NCI-H1092 treated with DMSO at 0.1 percent for 48 hours (cell line): ENCODE results near the gene JAKMIP1.

Source experiments
- DNase-seq: peaks from one replicate; lab custom pipeline; 2025; lab: John Stamatoyannopoulos, UW

Gene JAKMIP1

DNA sequence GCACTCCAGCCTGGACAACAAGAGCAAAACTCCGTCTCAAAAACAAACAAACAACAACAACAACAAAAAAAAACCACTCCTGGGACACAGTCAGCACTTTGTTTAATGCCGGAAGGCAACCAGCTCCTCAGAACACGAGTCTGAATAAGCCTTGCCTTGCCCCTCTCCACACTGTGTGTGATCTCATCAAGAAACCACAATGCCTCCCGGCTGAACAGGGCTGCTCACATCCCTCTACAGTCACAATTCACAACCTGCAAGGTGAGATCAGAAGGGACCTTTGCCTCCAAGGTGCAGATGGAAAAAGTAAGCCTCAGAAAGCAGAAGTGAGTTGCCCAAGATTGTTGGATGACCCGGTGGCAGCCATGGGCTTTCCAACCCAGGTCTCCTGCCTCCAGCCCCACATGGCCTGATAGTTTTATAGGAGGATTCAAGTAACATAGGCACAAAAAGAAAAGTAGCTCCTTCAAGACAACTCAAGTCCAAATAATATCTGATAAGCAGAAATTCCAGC, 80.8 kb downstream of the JAKMIP1 start:
- DNase-seq = no peak

DNA sequence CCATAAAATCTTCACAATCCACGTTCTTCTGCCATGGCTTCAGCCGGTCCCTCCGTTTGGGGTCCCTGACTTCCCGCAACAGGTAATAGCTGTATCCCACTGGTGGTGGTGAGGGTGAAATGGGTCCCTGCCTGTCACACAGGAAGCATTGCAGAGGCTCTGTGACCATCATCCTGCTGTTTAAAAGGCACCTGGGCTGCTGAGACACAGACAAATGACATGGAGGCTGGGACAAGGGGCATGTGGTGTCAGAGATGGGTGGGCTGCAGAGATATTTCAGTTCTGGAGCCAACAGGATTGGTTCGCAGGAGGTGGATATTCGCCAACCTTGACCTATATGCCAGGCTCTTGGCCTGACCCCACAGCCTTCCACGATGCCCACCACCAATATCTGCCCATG, 82.1 kb downstream of the JAKMIP1 start:
- DNase-seq = no peak

DNA sequence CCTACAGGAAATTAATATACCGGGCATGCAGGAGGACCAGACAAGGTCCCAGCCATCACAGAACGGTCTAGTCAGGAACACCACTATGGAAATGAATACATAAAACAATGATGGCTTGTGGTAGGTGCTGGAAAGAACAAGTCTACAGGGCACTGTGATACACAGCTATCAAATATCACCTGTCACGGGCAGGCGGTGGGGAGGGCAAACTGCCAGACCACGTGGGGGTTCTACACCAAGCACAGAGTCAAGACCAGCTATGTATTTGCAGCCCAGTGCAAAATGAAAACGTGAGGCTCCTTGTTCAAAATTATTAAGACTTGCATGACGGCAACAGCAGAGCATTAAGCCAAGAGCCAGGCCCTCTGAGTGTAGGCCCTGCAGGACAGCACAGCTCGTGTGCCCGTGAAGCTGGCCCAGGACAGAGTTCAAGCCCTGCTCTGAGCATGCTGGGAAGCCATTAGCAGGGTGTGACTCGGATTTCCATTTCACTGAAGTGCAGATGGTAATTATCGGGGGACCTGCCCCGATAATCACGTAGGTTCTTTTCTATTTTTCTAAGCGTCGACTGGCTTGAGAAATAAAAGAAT, 83.6 kb downstream of the JAKMIP1 start:
- peak; percentile 65 for DNase-seq

DNA sequence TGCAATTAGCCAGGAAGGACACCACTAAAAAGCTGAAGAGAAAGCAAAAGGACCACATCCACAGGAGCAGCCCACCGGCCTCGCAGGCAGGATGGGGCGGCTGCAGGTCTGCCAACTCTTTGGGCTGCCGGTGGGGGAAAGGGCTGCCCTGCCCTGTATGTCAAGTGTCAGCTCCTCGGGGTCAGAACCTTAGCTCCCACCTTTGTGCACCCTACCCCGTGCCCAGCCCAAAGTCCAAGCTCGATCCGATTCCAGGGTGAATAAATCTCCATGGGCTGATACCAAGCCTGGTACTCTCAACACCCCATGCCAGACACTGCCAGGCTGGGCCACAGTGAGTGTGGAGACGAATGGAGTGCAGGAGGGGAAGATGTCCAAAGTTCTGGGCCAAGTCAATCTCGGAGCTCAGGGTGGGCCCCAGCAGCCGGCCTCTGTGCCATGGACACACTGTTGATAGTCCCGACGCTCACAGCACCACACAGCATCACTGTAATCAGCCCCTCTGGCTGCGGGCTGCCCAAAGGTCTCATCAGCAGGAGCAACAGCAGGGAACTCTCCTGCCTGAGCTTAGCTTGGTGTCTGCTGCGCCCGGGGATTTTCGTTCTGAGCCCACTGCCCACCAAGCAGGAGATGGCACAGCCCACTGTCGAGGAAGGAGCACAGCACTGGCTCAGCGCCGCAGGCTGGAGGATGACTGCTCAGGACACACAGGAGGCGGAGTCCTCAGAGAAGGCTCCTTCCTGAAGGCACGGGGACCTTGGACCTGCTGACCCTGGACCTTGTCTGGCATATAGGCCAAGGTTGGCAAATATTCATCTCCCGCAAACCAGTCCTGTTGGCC, 84.4 kb downstream of the JAKMIP1 start:
- DNase-seq = no peak

DNA sequence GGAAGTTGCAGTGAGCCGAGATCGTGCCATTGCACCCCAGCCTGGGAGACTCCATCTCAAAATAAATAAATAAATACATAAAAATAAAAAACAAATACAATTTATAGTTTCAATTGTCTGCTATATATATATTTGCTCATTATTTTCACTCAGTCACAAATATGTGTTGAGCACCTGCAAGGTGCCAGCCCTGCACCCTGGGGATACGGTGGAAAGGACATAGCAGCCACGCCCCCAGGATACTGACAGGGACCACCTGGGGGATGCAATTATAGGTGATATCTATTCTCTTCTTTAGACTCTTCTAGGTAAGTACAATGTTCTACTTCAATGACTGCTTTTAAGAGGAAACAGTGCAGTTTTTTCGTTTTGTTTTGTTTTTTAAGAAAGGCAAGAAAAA, 85.0 kb downstream of the JAKMIP1 start:
- DNase-seq = no peak

DNA sequence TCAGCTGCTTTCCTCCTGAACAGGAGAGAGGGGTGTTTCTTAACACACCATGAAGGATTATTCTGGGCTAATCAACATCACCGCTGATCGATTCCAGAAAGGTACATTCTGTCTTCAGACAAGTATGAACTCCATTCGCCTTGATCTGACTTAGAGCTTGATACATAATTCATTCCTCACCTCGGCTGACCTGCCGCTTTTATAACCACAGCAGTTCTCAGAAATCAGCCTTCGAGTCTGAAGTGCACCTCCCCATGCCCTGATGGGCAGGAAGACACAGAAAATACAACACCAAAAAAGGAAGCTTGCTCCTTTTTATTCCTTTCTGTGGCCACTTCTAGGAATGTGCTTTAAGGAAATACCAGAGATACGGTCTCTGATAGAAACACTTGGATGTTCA, 85.7 kb downstream of the JAKMIP1 start:
- no peak for DNase-seq

DNA sequence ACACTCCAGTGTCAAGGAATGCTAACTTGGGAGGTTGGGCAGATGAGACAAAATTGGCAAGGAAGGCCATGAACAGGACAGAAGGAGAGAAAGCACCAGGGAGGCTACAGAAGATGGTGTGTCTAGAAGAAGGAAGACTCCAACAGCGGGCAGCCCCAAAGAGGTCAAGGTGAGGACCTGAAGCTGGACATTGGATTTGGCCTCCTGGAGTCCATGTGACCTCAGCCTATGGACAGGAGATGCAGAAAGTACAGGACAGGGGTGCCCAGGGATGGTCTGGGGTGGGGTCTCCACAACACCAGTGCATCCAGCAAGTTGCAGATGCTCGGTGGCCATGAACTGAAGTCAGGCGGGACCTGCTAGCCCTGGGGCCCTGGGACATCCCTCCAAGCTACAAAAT, 86.2 kb downstream of the JAKMIP1 start:
- DNase-seq = no peak

DNA sequence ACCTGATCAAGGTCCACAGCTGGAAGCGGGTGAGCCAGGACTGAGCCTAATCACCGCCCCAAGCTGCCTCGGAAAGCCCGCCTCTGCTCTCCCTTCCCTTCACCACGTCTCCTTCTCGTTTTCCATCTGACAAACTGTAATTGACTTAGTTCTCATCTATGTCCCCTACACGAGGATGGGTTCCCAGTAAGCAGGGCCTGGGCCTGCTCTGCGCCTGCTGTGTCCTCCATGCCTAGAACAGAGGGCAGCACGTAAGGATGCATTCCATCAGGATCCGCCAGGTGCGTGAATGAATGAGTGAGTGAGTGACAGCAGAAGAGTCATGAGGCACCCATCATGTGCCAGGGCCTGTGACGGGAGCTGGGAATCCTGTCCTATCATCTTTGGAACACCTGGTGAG, 86.7 kb downstream of the JAKMIP1 start:
- DNase-seq = no peak

DNA sequence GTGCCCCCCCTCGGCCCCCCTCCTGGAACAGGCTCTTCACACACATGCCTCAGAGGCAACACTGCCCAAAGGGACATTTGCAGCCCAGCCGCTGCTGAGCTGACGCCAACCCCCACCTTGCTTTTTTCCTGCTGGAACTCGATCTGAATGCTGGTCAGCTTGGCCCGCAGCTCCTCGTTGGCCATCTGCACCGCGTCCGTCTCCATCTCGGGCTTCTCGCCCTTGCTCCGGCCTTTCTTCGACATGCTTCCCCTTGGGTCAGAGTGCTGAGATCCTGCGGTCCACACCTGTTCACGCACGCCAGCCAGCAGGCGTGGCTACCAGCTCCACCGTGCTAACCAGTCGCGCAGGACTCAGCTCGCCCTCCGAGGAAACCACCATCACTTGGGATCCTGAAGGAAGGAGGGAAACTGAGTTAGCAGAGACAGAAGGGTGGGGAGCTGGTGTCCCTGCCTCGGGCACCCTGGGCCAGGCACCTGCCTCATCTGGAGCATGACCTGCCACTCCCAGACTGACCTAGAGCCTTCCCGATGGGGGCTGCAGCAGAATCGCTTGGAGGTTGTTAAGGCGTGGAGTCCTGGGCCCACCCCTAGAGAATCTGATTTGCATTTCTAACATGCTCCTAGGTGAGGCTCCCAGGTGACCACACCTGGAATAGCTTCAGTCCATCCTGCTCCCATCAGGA, 87.6 kb downstream of the JAKMIP1 start:
- no peak for DNase-seq

DNA sequence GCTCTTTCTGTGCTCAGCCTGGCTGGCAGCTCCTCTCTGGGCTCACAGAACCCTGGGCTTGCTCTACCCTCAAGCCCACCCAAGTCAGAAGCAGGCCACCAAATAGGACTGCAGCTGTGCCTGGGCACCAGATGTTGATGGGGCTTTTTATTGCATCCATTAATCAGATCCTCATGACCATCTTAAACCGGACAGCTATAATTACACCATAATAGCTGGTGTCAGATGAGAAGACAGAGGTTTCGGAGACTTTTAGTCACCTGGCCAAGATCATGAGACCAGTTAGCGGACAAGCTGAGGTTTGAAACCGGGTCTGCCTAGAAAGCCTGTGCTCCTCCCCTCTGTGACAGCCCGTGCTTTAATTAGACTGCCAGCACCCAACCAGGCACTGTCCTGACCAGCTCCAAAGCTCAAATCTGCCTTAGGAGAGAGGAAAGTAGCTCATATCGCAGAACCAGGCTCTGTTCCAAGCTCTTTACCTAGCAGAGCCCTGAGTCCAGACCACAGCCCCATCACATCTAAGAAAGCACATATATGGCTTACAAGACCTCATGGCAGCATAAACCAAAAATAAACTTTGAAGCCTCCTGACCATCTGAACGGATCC, 88.9 kb downstream of the JAKMIP1 start:
- DNase-seq = no peak

DNA sequence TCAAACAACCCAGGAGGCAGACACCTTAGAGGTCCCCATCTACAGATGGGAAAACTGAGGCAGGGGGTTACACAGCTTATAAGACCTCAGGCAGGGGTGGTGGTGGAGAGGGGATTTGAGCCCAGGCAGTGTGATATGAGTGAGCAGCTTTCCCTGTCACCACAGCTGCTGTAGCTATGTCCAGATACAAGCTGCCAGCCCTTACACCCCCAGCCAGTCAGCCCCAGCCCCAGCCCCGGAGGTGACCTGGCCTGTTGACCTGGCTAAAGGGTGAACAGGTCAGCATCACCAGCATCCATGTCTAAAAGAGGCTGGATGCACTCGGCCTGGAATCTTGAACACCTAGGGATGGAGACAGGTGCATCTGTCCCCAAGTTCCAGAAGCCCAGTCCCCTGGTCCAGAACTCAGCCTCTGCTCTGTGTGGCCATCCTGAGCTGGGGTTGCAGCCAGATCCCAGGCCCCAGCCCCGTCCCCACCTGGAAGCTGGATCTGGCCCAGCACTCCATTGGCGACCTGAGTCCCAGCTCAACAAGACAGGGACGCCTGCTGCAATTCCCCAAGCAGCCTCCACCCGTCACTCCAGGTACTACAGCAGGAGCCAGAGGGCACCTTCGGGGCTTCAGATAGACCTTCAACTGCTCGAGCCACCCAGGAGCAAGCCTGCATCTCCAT, 89.5 kb downstream of the JAKMIP1 start:
- DNase-seq = no peak

DNA sequence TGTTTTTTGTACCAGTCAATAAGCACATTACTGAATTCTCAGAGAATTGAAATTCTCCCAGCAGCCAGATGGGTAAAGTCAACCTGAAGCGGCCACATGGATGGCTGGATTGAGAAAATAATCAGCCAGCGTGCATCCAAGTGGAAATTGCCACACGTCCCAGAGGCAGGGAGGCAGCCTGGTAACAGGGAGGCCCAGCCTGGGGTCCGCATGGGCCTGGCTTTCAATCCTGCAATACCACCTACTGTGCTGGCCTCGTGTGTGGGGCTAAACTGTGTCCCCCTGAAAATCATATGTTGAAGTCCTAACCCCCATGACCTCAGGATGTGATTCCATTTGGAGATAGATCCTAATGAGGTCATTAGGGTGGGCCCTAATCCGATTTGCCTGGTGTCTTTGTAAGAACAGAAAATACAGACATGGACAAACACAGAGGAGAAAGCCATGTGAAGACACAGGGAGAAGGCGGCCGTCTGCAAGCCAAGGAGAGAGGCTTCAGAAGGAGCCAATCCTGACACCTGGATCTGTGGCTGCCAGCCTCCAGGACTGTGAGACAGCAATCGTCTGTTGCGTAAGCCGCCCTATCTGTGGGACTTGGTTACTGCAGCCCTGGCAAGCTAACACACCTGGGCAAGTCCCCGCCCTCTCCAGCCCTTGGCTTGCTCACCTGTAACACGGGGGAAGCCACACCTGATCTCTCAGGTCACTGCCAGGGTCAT, 90.3 kb downstream of the JAKMIP1 start:
- DNase-seq = no peak

DNA sequence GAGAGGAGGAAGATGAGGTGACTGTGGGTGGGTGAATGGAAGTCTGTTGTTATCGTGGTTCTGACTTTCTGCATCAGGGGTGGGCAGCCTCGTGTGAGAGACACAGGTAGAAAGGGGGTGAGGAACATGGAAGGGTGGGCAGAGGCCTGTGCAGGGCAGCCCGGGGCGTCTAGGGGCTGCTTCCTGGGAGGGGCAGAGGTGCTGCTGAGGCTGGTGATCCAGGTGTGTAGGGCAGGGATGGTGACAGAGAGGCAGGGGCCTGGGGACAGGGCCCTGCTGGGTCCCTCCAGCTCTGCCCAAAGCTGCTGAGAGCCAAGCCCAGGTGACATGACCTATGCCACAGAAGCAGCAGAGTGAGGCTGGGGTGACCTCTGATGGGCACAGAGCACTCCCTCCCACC, 92.5 kb downstream of the JAKMIP1 start:
- no peak for DNase-seq

DNA sequence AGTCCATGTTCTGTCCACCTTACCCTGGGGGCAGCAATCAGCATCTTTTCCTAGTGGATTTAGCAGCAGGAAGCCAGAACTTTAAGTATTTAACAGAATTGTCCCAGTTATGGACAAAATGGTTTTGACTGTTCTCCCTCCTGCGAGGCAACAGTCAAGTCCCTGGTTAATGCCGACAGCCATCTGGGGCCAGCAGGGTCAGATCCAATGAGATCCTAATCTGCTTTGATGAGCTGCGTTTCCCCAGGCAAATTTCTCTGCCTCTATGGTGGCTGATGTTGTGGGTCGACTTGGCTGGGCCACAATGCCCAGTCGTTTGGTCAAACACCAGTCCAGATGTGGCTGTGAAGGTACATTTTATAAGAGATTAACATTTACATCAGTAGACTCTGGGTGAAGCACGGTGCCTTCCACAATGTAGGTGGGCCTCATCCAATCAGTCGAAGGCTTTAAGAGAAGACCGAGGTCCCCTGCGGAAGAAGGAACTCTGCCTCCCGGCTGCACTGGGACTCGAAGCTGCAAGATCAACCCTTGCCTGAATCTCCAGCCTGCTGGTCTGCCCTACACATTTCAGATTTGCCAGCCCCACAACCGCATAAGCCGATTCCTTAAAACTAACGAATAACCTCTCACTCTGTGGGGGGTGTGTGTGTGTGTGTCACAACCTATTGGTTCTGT, 93.1 kb downstream of the JAKMIP1 start:
- no peak for DNase-seq

DNA sequence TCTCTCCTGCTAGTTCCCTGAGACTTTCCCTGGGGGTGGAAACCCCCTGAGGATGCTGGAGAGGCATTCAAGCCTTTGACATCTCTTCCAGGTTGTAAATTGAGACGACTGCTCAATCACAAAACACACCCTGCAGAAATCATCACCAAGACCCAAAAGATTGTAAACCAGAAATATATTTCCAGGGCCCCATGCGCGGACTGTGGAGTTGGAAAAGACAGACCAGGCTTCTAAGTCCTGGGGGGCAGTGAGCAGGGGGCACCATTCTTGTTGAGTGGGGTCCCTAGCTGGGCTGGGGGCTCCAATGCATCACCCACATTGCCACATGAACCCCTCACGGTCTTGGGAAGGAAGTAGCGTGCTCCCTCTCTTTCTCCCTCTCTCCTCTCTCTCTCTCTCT, 94.2 kb downstream of the JAKMIP1 start:
- DNase-seq = no peak

DNA sequence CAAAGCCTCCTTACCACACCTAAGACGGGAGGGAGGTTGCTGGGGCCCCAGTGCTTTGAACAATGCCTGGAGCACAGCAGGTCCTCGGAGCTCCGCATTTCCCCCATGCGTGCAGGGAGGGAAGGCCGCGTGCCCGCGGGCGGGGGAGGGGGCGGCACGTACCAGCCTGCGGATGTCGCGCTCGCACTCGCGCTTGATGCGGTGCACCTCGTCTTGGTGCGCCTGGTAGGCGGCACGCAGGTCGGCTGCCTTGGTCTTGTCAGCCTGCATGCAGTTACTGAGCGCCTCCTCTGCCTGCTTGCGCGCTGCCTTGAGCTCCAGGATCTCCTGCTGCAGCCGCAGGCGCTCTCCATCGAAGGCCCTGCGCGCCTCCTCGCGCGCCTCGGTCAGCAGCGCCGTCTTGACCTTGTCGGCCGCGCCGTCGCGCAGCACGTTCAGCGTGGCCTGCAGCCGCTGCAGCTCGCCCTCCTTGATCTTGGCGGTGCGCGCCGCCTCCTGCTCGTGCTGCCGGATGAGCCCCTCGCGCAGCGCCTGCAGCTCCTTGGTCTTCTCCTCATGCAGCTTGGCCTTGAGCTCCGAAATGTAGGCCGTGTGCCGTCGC, 94.9 kb downstream of the JAKMIP1 start:
- no peak for DNase-seq

DNA sequence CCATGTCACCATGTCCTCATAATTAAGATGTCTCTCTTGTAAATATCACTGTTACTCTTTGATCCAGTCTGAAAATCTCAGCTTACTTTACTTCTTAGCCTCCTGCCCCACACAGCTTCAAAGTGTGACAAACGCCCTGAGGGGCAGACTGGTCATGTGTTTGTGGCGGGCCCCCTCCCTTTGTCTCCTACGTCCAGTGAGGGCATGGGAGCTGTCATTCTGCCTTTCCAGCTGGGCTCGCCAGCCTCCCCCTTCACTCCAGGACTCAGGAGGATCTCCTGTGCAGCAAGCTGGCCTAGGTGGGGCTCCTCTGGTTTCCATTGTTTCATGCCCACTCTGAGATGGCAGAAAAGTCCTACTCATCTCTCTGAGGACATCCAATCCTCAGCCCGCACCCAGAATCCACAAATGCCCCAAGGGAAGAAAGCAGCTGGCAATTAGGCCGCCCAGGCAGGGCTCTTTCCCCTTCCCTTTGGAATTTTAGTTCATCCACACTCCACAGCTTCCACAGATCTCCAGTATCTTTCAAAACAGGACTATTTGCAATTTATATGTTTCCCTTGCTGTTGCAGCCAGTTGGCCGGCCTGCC, 95.7 kb downstream of the JAKMIP1 start:
- DNase-seq = no peak

DNA sequence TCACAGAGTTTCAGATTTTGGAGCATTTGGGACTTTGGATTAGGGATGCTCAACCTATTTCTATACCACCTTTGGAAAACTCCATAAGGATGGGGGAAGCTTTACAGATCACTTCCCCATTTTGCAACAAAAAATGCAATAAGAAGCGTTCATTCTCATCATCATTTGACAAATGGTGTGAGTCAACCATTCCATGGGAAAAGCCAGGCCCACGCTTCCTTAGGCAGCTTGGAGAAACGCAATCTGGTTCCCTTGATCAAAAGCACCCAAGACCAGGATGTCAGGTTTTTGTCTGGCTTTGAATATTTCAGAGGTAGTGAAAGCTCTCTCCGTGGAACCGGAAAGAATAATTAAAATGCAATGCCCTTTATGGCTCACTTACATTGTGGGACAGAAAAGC, 102.8 kb downstream of the JAKMIP1 start:
- DNase-seq = no peak

DNA sequence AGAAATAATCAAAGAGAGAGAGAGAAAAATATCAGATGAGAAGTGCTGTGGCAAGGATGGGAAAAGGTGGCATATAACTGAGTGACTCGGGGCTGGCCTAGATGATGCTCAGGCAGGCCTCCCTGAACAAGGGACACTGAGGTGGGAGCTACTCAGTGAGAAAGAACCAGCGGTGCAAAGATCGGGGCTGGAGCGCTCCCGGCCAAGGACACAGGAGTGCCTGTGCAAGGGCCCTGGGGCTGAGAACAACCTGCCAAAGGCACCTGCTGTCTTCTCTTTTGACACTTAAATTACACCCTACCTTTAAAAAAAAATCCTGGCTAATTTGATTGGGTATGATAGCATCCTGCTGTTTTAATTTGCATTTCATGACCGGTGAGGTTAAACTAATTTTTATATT, 104.5 kb downstream of the JAKMIP1 start:
- DNase-seq = no peak
